Neural cell (in vitro differentiated cells): ENCODE results near the gene SLC9A6. TPM values are rescaled to one million over a fixed set of nuclear protein-coding genes. Genes with fewer than 3 reads are reported as not detected.
A peak's percentile ranks its signal among the peaks of the same experiment; 100 is the strongest.

Source experiments
- H2AFZ ChIP-seq: fragments of 200-600, 300-800 bp; sonication (generic), shearing (Covaris generic); 2 replicates; pipeline ENCODE4 v1.6.0; 2014; ENCODE audit warnings: low read depth, mild to moderate bottlenecking, antibody characterized with exemption, low read length, moderate library complexity
- H3F3A ChIP-seq: fragments of 200-600 bp; shearing (Covaris generic); 2 replicates; pipeline ENCODE4 v1.6.1; 2016; ENCODE audit warnings: mild to moderate bottlenecking, moderate library complexity, mixed read lengths, antibody characterized with exemption, low read length; ENCODE audit not compliant: insufficient read depth, poor library complexity, severe bottlenecking
- H3K27ac ChIP-seq: fragments of 200-600, 300-800 bp; sonication (generic), shearing (Covaris generic); 2 replicates; pipeline ENCODE4 v1.5.1; 2014; ENCODE audit warnings: mild to moderate bottlenecking, low read length, moderate library complexity
- H3K27me3 ChIP-seq: fragments of 300-800, 200-600 bp; sonication (generic), shearing (Covaris generic); 2 replicates; pipeline ENCODE4 v1.6.0; 2014; ENCODE audit warnings: mild to moderate bottlenecking, low read depth, low read length, moderate library complexity; ENCODE audit not compliant: insufficient read depth
- H3K36me3 ChIP-seq: fragments of 300-800, 200-600 bp; sonication (generic), shearing (Covaris generic); 2 replicates; pipeline ENCODE4 v1.5.1; 2014; ENCODE audit warnings: mild to moderate bottlenecking, antibody characterized with exemption, low read length, moderate library complexity; ENCODE audit not compliant: insufficient read depth
- H3K4me2 ChIP-seq: fragments of 300-800, 200-600 bp; sonication (generic), shearing (Covaris generic); 2 replicates; pipeline ENCODE4 v1.6.0; 2014; ENCODE audit warnings: mild to moderate bottlenecking, low read length
- H3K4me3 ChIP-seq: fragments of 300-800, 200-600 bp; sonication (generic), shearing (Covaris generic); 2 replicates; pipeline ENCODE4 v1.5.1; 2014; ENCODE audit warnings: mild to moderate bottlenecking, low read length, moderate library complexity
- H3K79me2 ChIP-seq: fragments of 200-600 bp; shearing (Covaris generic); replicated peaks from 2 replicates; pipeline ENCODE4 v1.6.0; 2014; ENCODE audit warnings: mild to moderate bottlenecking, low read length, moderate library complexity; ENCODE audit not compliant: insufficient read depth
- H3K9ac ChIP-seq: fragments of 300-800, 200-600 bp; sonication (generic), shearing (Covaris generic); 2 replicates; pipeline ENCODE4 v1.6.1; 2016; ENCODE audit warnings: mild to moderate bottlenecking, low read length, mixed read lengths
- H3K9me2 ChIP-seq: fragments of 200-600 bp; shearing (Covaris generic); 2 replicates; pipeline ENCODE4 v1.6.1; 2016; ENCODE audit warnings: mild to moderate bottlenecking, low read length, mixed read lengths; ENCODE audit not compliant: insufficient read depth
- H3K9me3 ChIP-seq: fragments of 200-600, 300-800 bp; sonication (generic), shearing (Covaris generic); 2 replicates; pipeline ENCODE4 v1.6.1; 2016; ENCODE audit warnings: mild to moderate bottlenecking, mixed run types, low read length, moderate library complexity, mixed read lengths
- H4K20me1 ChIP-seq: fragments of 200-600 bp; shearing (Covaris generic); 2 replicates; pipeline ENCODE4 v1.6.1; 2016; ENCODE audit warnings: mild to moderate bottlenecking, mixed run types; ENCODE audit not compliant: insufficient read depth
- CTCF ChIP-seq: fragments of 450-650 bp; IDR thresholded peaks from 2 replicates; pipeline ENCODE4 v1.5.1; 2014; ENCODE audit warnings: antibody characterized with exemption, mild to moderate bottlenecking, moderate library complexity; ENCODE audit not compliant: poor library complexity, severe bottlenecking
- EP300 ChIP-seq: fragments of 450-650 bp; conservative IDR thresholded peaks from 2 replicates; pipeline ENCODE4 v1.6.1; 2014; ENCODE audit warnings: antibody characterized with exemption, mild to moderate bottlenecking, moderate library complexity; ENCODE audit not compliant: poor library complexity, severe bottlenecking
- EZH2 ChIP-seq: fragments of 200-600, 300-800 bp; shearing (Covaris generic), sonication (generic); IDR thresholded peaks from 2 replicates; pipeline ENCODE4 v1.6.1; 2014; ENCODE audit warnings: antibody characterized with exemption, low read length, borderline replicate concordance, mild to moderate bottlenecking; ENCODE audit not compliant: insufficient read depth, poor library complexity, severe bottlenecking
- MXI1 ChIP-seq: fragments of 450-650 bp; conservative IDR thresholded peaks from 2 replicates; pipeline ENCODE4 v1.6.1; 2014; ENCODE audit warnings: antibody characterized with exemption, mild to moderate bottlenecking; ENCODE audit not compliant: poor library complexity, severe bottlenecking
- POLR2AphosphoS5 ChIP-seq: IDR thresholded peaks from 2 replicates; pipeline ENCODE4 v1.6.1; 2012
- RAD21 ChIP-seq: fragments of 450-650 bp; conservative IDR thresholded peaks from 2 replicates; pipeline ENCODE4 v1.6.1; 2014; ENCODE audit warnings: antibody characterized with exemption, mild to moderate bottlenecking, moderate library complexity
- REST ChIP-seq: IDR thresholded peaks from 2 replicates; pipeline ENCODE4 v1.6.1; 2012; ENCODE audit warnings: borderline replicate concordance
- SMC3 ChIP-seq: fragments of 450-650 bp; conservative IDR thresholded peaks from 2 replicates; pipeline ENCODE4 v1.6.1; 2014; ENCODE audit warnings: antibody characterized with exemption, mild to moderate bottlenecking, moderate library complexity; ENCODE audit not compliant: poor library complexity
- TAF1 ChIP-seq: IDR thresholded peaks from 2 replicates; pipeline ENCODE4 v1.6.1; 2012; ENCODE audit warnings: low read depth
- polyA plus RNA-seq: library from polyadenylated mRNA; depleted of rRNA; stranded (reverse); fragments of >200 nt; gene quantifications from 2 replicates; pipeline ENCODE4 v1.2.3, GENCODE V29; 2014

Gene SLC9A6
- polyA plus RNA-seq, 1 donor from 2014 or later: 103 TPM

DNA sequence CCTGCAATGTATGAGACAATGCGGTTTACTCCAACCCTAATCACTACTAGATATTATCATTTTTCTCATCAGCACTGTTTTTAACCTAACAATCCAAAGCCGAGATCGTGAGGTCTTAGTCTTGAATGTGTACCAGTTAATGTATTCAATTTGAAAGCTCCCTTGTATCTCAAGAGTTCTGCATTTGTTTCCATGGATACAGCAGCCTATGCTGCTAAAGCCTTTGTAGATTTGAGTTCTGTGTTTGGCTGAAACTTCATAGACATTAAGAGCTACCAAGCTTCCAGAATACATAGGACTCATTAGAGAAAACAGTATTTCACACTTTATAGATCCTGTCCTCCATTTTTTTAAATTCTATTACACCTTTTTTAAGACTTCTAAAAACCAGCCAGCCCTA lies 39.9 kb downstream of the SLC9A6 start:
- Histone ChIP-seq H3K79me2 (no peaks in the 10 kb centered on the region), H3F3A (no peaks in the 10 kb centered on the region), H3K9ac (peak overlapping the region; percentile 20), H3K4me2 (no peak overlapping the region), H3K9me2 (no peaks in the 10 kb centered on the region), H3K36me3 (no peaks in the 10 kb centered on the region), H2AFZ (no peak overlapping the region), H3K27ac (peak overlapping the region; percentile 72), H3K4me3 (peak overlapping the region; percentile 43), H3K27me3 (no peaks in the 10 kb centered on the region), H3K9me3 (no peaks in the 10 kb centered on the region), H4K20me1 (no peaks in the 10 kb centered on the region)
- TF ChIP-seq REST: no peak
- TF ChIP-seq MXI1: no peak
- TF ChIP-seq TAF1: no peak
- no peak for TF ChIP-seq POLR2AphosphoS5
- no peak for TF ChIP-seq SMC3
- no peak for TF ChIP-seq RAD21
- no peak for TF ChIP-seq EZH2
- no peak for TF ChIP-seq EP300
- no peak for TF ChIP-seq CTCF

DNA sequence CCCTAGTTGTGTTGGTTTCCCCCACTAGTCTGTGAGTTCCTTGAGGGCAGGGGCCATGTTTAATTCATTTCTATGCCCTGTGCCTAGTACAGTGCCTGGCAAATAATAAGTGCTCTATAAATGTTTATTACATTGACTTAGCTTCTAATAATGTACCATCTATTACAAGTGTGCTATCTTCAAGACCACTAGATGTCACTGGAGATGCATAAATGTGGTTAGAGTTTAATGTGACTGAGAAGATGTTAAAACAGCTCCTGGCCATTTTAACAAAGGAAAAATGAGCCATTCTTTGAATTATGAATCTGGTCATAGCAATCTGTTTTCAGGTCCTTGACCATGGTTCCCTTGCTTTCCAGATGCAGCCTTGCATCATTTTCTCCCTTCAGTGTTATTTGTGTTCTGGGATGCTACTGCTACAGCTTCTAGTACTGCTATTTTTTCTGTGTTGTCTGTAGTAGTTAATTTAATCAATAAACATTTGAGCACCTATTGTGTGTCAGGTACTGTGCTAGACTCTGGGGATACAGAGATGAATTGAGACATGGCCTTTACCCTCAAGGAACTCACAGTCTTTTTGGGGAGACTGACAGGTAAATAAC lies 43.2 kb downstream of the SLC9A6 start:
- Histone ChIP-seq H3K36me3 (no peaks in the 10 kb centered on the region), H3K4me2 (no peak overlapping the region), H3K4me3 (no peak overlapping the region), H3K9ac (no peak overlapping the region), H3K79me2 (no peaks in the 10 kb centered on the region), H3K27me3 (no peaks in the 10 kb centered on the region), H4K20me1 (no peaks in the 10 kb centered on the region), H3K9me3 (no peaks in the 10 kb centered on the region), H2AFZ (no peak overlapping the region), H3F3A (no peaks in the 10 kb centered on the region), H3K27ac (peak overlapping the region; percentile 49), H3K9me2 (no peaks in the 10 kb centered on the region)
- TF ChIP-seq SMC3 (peak; percentile 85), TAF1 (no peak), MXI1 (no peak), CTCF (peak; percentile 79), EP300 (no peak), EZH2 (no peak), POLR2AphosphoS5 (no peak), RAD21 (peak; percentile 82), REST (no peak)
